ENCODE data around the gene TTLL12.

The TTLL12 gene

GRCh38 chr22:43199541-43199940 lies 12.6 kb upstream of the TTLL12 start:
- DNase-seq (ENCODE audit: low read depth): no peak

- no peak for DNase-seq (ENCODE audit: low read depth)
These were observed 12.0 kb upstream of the TTLL12 start for GRCh38 chr22:43198936-43199335.

GRCh38 chr22:43198126-43198525 lies 11.2 kb upstream of the TTLL12 start:
- DNase-seq (ENCODE audit: low read depth): no peak

- DNase-seq (ENCODE audit: low read depth): peak; percentile 39
These were observed 10.5 kb upstream of the TTLL12 start for GRCh38 chr22:43197271-43197941.

- DNase-seq (ENCODE audit: low read depth): no peak
These were observed 4.9 kb upstream of the TTLL12 start for GRCh38 chr22:43191831-43192230.

GRCh38 chr22:43188829-43189545 lies 2.1 kb upstream of the TTLL12 start:
- no peak for DNase-seq (ENCODE audit: low read depth)

GRCh38 chr22:43187171-43188099 lies 501 bp upstream of the TTLL12 start:
- DNase-seq (ENCODE audit: low read depth): peak; percentile 91

GRCh38 chr22:43185860-43186261 lies 1.1 kb downstream of the TTLL12 start:
- DNase-seq (ENCODE audit: low read depth): peak; percentile 54

- DNase-seq (ENCODE audit: low read depth): peak; percentile 60
These were observed 3.2 kb downstream of the TTLL12 start for GRCh38 chr22:43183496-43184277.

- no peak for DNase-seq (ENCODE audit: low read depth)
These were observed 4.2 kb downstream of the TTLL12 start for GRCh38 chr22:43182726-43183125.

- DNase-seq (ENCODE audit: low read depth): no peak
These were observed 4.8 kb downstream of the TTLL12 start for GRCh38 chr22:43182118-43182517.

GRCh38 chr22:43181321-43182076 lies 5.4 kb downstream of the TTLL12 start:
- no peak for DNase-seq (ENCODE audit: low read depth)

- no peak for DNase-seq (ENCODE audit: low read depth)
These were observed 6.3 kb downstream of the TTLL12 start for GRCh38 chr22:43180670-43181069.

- DNase-seq (ENCODE audit: low read depth): no peak
These were observed 7.1 kb downstream of the TTLL12 start for GRCh38 chr22:43179911-43180195.

GRCh38 chr22:43179146-43179910 lies 7.6 kb downstream of the TTLL12 start:
- no peak for DNase-seq (ENCODE audit: low read depth)

GRCh38 chr22:43177479-43177878 lies 9.5 kb downstream of the TTLL12 start:
- DNase-seq (ENCODE audit: low read depth): no peak

GRCh38 chr22:43176090-43176489 lies 10.8 kb downstream of the TTLL12 start:
- no peak for DNase-seq (ENCODE audit: low read depth)

GRCh38 chr22:43174941-43175531 lies 11.9 kb downstream of the TTLL12 start:
- DNase-seq (ENCODE audit: low read depth): no peak

- DNase-seq (ENCODE audit: low read depth): no peak
These were observed 12.8 kb downstream of the TTLL12 start for GRCh38 chr22:43173976-43174720.
